Stomach (tissue), 9 donors: ENCODE measurements around the gene FNTB. TPM values are rescaled to one million over a fixed set of nuclear protein-coding genes. Genes with fewer than 3 reads are reported as not detected.

ENCODE experiments used
- DNase-seq, 2 donors: peaks; one replicate each; pipeline versions ENCODE4 v3.0.0 to v3.0.0-alpha.2; 2013 to 2019
- H3K27ac ChIP-seq, 5 donors: fragments of 200-600 bp in 4 of 5; sonication (generic) in 4 of 5; one replicate each; pipeline ENCODE4 v1.5.1; 2013 to 2019; ENCODE audit warnings: mild to moderate bottlenecking in 1 of 5, moderate library complexity in 1 of 5
- H3K27me3 ChIP-seq, 3 donors: fragments of 200-600 bp; sonication (generic); one replicate each; pipeline ENCODE4 v1.5.1; 2017 to 2019; ENCODE audit warnings: mixed run types in 1 of 3
- H3K36me3 ChIP-seq, 4 donors: fragments of 200-600 bp; sonication (generic); 1 replicate in 3 of 4; 2 replicates in 1 of 4; pipeline ENCODE4 v1.5.1; 2016 to 2019
- H3K4me1 ChIP-seq, 4 donors: fragments of 200-600 bp; sonication (generic); one replicate each; pipeline ENCODE4 v1.5.1; 2016 to 2019
- H3K4me3 ChIP-seq, 4 donors: fragments of 200-600 bp; sonication (generic) in 3 of 4; one replicate each; pipeline ENCODE4 v1.5.1; 2016 to 2019; ENCODE audit warnings: mild to moderate bottlenecking in 1 of 4
- H3K9me3 ChIP-seq, 4 donors: fragments of 200-600 bp; sonication (generic); one replicate each; pipeline ENCODE4 v1.5.1; 2016 to 2019
- CTCF ChIP-seq, 7 experiments: fragments of 450-650 bp in 4 of 7; fragments of 200-600 bp in 3 of 7; sonication (generic) in 3 of 7; IDR thresholded peaks; one replicate each; pipeline ENCODE4 v1.5.1; 2016 to 2019; ENCODE audit warnings: antibody characterized with exemption in 7 of 7, control low read depth in 2 of 7, mild to moderate bottlenecking in 1 of 7
- EP300 ChIP-seq: sonication (generic); formaldehyde crosslinking; IDR thresholded peaks from one replicate; pipeline ENCODE4 v1.6.1; 2017; ENCODE audit warnings: antibody characterized with exemption
- POLR2A ChIP-seq, 4 donors: fragments of 450-650 bp; IDR thresholded peaks; one replicate each; pipeline ENCODE4 v1.6.1; 2016; ENCODE audit warnings: antibody characterized with exemption in 4 of 4, control low read depth in 2 of 4, mild to moderate bottlenecking in 1 of 4, moderate library complexity in 1 of 4
- POLR2AphosphoS5 ChIP-seq, 3 donors: sonication (generic); formaldehyde crosslinking; IDR thresholded peaks; one replicate each; pipeline ENCODE4 v1.6.1; 2016; ENCODE audit warnings: antibody characterized with exemption in 3 of 3
- WGBS, 5 donors: extraction: QIAGEN DNeasy Blood & Tissue Kit in 3 of 5; methylation state at CpG; one replicate each; pipeline versions ENCODE4 v1.1.5 to v1.1.7; 2013 to 2018; 5-methylcytosine and 5-hydroxymethylcytosine counted together
- intact Hi-C: fragments of 100-400 bp; cut with DNase I; formaldehyde crosslinking; loops from one replicate; pipeline ENCODE4 v1.15.1; 2023; ENCODE audit warnings: low total_unique reads
- polyA plus RNA-seq, 3 donors: library from polyadenylated mRNA; stranded (reverse); fragments of 200-250 nt; gene quantifications; one replicate each; pipeline ENCODE4 v1.2.3, GENCODE V29; 2013
- small RNA-seq, 4 donors: library from RNA; depleted of rRNA; stranded (forward); fragments of <200 nt; gene quantifications; one replicate each; pipeline ENCODE3, GENCODE V24; 2016
- total RNA-seq, 5 donors: library from RNA; depleted of rRNA; stranded (reverse); fragments of >200 nt; gene quantifications; one replicate each; pipeline versions ENCODE4 v1.1.0 to v1.2.3, GENCODE V29; 2014 to 2016
- donor health status: healthy with polysubstance abuse.
- donor health status: Bipolar disorder and iron deficiency.
- donor health status: healthy.

Gene FNTB
- total and polyA plus RNA-seq, 8 donors, result 2.9 to 18.3 (median 6.3) TPM; not detected in 1

- no peak for TF ChIP-seq EP300
- no peak for TF ChIP-seq POLR2AphosphoS5 (IDR thresholded peaks at IDR 0.05)
- TF ChIP-seq POLR2A (IDR thresholded peaks at IDR 0.05), result no peak
- TF ChIP-seq CTCF (IDR thresholded peaks at IDR 0.05), result no peak
- no peaks in the 10 kb centered on the region for H3K27me3 ChIP-seq
- DNase-seq, result no peak
- H3K4me1 ChIP-seq, result peaks cover 0 to 6% (median 5%) of the 10 kb centered on the region in 4 donors
- H3K4me3 ChIP-seq, result no peak overlapping the region
- intact Hi-C loops, result no loop called here
- WGBS, 5 donors, result 74 to 100% (median 87%) methylated on average over 1 of the region's 1 CpG
- H3K9me3 ChIP-seq, result no peaks in the 10 kb centered on the region
- no peaks in the 10 kb centered on the region for H3K36me3 ChIP-seq
- H3K27ac ChIP-seq, result no peak overlapping the region
Measured at GRCh38 chr14:65107200-65107599, 120.5 kb downstream of the FNTB start.

GRCh38 chr14:65109357-65109756 lies 122.7 kb downstream of the FNTB start:
- H3K4me1 ChIP-seq, result no peaks in the 10 kb centered on the region
- intact Hi-C loops, result no loop called here
- no peaks in the 10 kb centered on the region for H3K9me3 ChIP-seq
- no peaks in the 10 kb centered on the region for H3K27me3 ChIP-seq
- no peak for TF ChIP-seq POLR2AphosphoS5 (IDR thresholded peaks at IDR 0.05)
- no peak for TF ChIP-seq EP300
- TF ChIP-seq POLR2A (IDR thresholded peaks at IDR 0.05), result no peak
- TF ChIP-seq CTCF (IDR thresholded peaks at IDR 0.05), result no peak
- H3K36me3 ChIP-seq, result no peaks in the 10 kb centered on the region
- no peak overlapping the region for H3K4me3 ChIP-seq
- no peak overlapping the region for H3K27ac ChIP-seq
- 84 to 89% (median 85%) methylated on average over 4 of the region's 4 CpGs for WGBS, 5 donors
- DNase-seq, result no peak

GRCh38 chr14:65110525-65110924 lies 123.8 kb downstream of the FNTB start:
- Histone ChIP-seq H3K9me3 (no peaks in the 10 kb centered on the region), H3K36me3 (no peaks in the 10 kb centered on the region), H3K27ac (no peak overlapping the region), H3K4me1 (no peaks in the 10 kb centered on the region), H3K27me3 (no peaks in the 10 kb centered on the region), H3K4me3 (no peak overlapping the region)
- no peak for DNase-seq
- no peak for TF ChIP-seq EP300
- TF ChIP-seq POLR2AphosphoS5 (IDR thresholded peaks at IDR 0.05), result no peak
- no peak for TF ChIP-seq CTCF (IDR thresholded peaks at IDR 0.05)
- no peak for TF ChIP-seq POLR2A (IDR thresholded peaks at IDR 0.05)
- 48 to 69% (median 50%) methylated on average over 5 of the region's 5 CpGs for WGBS, 5 donors
- intact Hi-C loops, result no loop called here

Small RNA genes within 50 kb of the gene (small RNA-seq; reads per million reads assigned to genes)
- 0 reads per million in 4 donors for gene MIR4706

Other genes with a start within 250 kb of the FNTB start
- 1 to 10 TPM in 2 of 5 donors, under 1 TPM in 1, not detected in 2; under 0.01 to 3.5 (median 1.0) TPM for gene SPTB, start 107.0 kb upstream of the FNTB start, total RNA-seq
- under 1 TPM; 0.18 to 0.92 (median 0.19) TPM for gene SPTB, start 107.0 kb upstream of the FNTB start, polyA plus RNA-seq
- gene CHURC1, start 72.4 kb upstream of the FNTB start, total RNA-seq, result 100 to 1,000 TPM in 1 of 5 donors, 10 to 100 TPM in 4; 20.4 to 102 (median 43.3) TPM
- 10 to 100 TPM; 40.0 to 53.2 (median 41.7) TPM for gene CHURC1, start 72.4 kb upstream of the FNTB start, polyA plus RNA-seq
- 100 to 1,000 TPM in 2 of 5 donors, 10 to 100 TPM in 3; 22.8 to 298 (median 48.4) TPM for gene GPX2, start 44.1 kb upstream of the FNTB start, total RNA-seq
- 100 to 1,000 TPM; 167 to 464 (median 301) TPM for gene GPX2, start 44.1 kb upstream of the FNTB start, polyA plus RNA-seq
- gene RAB15, start 14.6 kb upstream of the FNTB start, total RNA-seq, result 10 to 100 TPM in 3 of 5 donors, 1 to 10 TPM in 2; 1.2 to 20.3 (median 11.0) TPM
- 10 to 100 TPM in 2 of 3 donors, 1 to 10 TPM in 1; 7.2 to 14.1 (median 11.9) TPM for gene RAB15, start 14.6 kb upstream of the FNTB start, polyA plus RNA-seq
- 10 to 100 TPM; 21.4 to 64.9 (median 51.3) TPM for gene MAX, start 115.6 kb downstream of the FNTB start, total RNA-seq
- 10 to 100 TPM; 42.8 to 51.5 (median 44.1) TPM for gene MAX, start 115.6 kb downstream of the FNTB start, polyA plus RNA-seq